MM.1S (cell line): ENCODE measurements around the gene DUSP10.

Experiments
- DNase-seq: peaks from one replicate; pipeline ENCODE4 v3.0.0-alpha.2; 2015
- H2AFZ ChIP-seq: fragments of 300-600 bp; sonication (generic); 2 replicates; pipeline ENCODE4 v1.6.0; 2016; ENCODE audit warnings: antibody characterized with exemption, low read length
- H3F3A ChIP-seq: fragments of 300-600 bp; sonication (generic); 2 replicates; pipeline ENCODE4 v1.6.1; 2016; ENCODE audit warnings: mild to moderate bottlenecking, antibody characterized with exemption, low read length, moderate library complexity, mixed read lengths; ENCODE audit not compliant: insufficient read depth
- H3K27ac ChIP-seq: fragments of 300-600 bp; sonication (generic); 2 replicates; pipeline ENCODE4 v1.5.1; 2016; ENCODE audit warnings: mild to moderate bottlenecking, low read length
- H3K27me3 ChIP-seq: fragments of 300-600 bp; sonication (generic); replicated peaks from 2 replicates; pipeline ENCODE4 v1.6.0; 2016; ENCODE audit warnings: low read length; ENCODE audit not compliant: insufficient read depth
- H3K36me3 ChIP-seq: fragments of 300-600 bp; sonication (generic); replicated peaks from 2 replicates; pipeline ENCODE4 v1.6.1; 2016; ENCODE audit warnings: mild to moderate bottlenecking, low read length, mixed read lengths; ENCODE audit not compliant: insufficient read depth
- H3K4me1 ChIP-seq: fragments of 300-600 bp; sonication (generic); 2 replicates; pipeline ENCODE4 v1.6.1; 2016; ENCODE audit warnings: low read length, mixed read lengths
- H3K4me2 ChIP-seq: fragments of 300-600 bp; sonication (generic); 2 replicates; pipeline ENCODE4 v1.6.0; 2016; ENCODE audit warnings: low read depth, low read length
- H3K4me3 ChIP-seq: fragments of 300-600 bp; sonication (generic); 2 replicates; pipeline ENCODE4 v1.5.1; 2016; ENCODE audit warnings: low read length, mixed read lengths
- H3K79me2 ChIP-seq: fragments of 300-600 bp; sonication (generic); 2 replicates; pipeline ENCODE4 v1.6.1; 2016; ENCODE audit warnings: mixed run types, low read length, mixed read lengths
- H3K9ac ChIP-seq: fragments of 300-600 bp; sonication (generic); 2 replicates; pipeline ENCODE4 v1.6.1; 2016; ENCODE audit warnings: low read length, mixed read lengths
- H3K9me2 ChIP-seq: fragments of 300-600 bp; sonication (generic); replicated peaks from 2 replicates; pipeline ENCODE4 v1.6.1; 2016; ENCODE audit warnings: mild to moderate bottlenecking, low read length, mixed read lengths; ENCODE audit not compliant: insufficient read depth
- H3K9me3 ChIP-seq: fragments of 300-600 bp; sonication (generic); replicated peaks from 2 replicates; pipeline ENCODE4 v1.6.1; 2016; ENCODE audit warnings: mild to moderate bottlenecking, low read length, mixed read lengths; ENCODE audit not compliant: insufficient read depth
- H4K20me1 ChIP-seq: fragments of 300-600 bp; sonication (generic); 2 replicates; pipeline ENCODE4 v1.6.1; 2016; ENCODE audit warnings: mild to moderate bottlenecking, low read length, moderate library complexity, mixed read lengths; ENCODE audit not compliant: insufficient read depth
- CTCF ChIP-seq: fragments of 300-600 bp; sonication (generic); IDR thresholded peaks from 2 replicates; pipeline ENCODE4 v1.5.1; 2016; ENCODE audit warnings: antibody characterized with exemption, low read length, mixed read lengths
- EZH2 ChIP-seq: fragments of 300-600 bp; sonication (generic); optimal IDR thresholded peaks from 2 replicates; pipeline ENCODE3; 2017; ENCODE audit warnings: low read depth, mild to moderate bottlenecking, antibody characterized with exemption, low read length, mixed read lengths
- EZH2phosphoT487 ChIP-seq: fragments of 300-600 bp; sonication (generic); IDR thresholded peaks from 2 replicates; pipeline ENCODE4 v1.6.1; 2018; ENCODE audit warnings: antibody characterized with exemption, low read length

DUSP10 gene

GRCh38 chr1:221667504-221667903 lies 74.4 kb downstream of the DUSP10 start:
- Histone ChIP-seq H3K36me3 (no peaks in the 10 kb centered on the region), H3K4me2 (no peak overlapping the region), H3K9me2 (no peaks in the 10 kb centered on the region), H3K9me3 (no peaks in the 10 kb centered on the region), H3K79me2 (no peaks in the 10 kb centered on the region), H3K4me3 (no peak overlapping the region), H3K4me1 (no peaks in the 10 kb centered on the region), H2AFZ (no peak overlapping the region), H3K9ac (no peak overlapping the region), H3K27ac (no peak overlapping the region), H3K27me3 (no peaks in the 10 kb centered on the region), H3F3A (no peaks in the 10 kb centered on the region), H4K20me1 (no peaks in the 10 kb centered on the region)
- DNase-seq: no peak
- TF ChIP-seq EZH2phosphoT487 (no peak), EZH2 (no peak), CTCF (no peak)

- Histone ChIP-seq H3K27ac (no peak overlapping the region), H3K4me3 (no peak overlapping the region), H3K4me2 (no peak overlapping the region), H3K9me2 (no peaks in the 10 kb centered on the region), H2AFZ (no peak overlapping the region), H3K36me3 (no peaks in the 10 kb centered on the region), H3F3A (no peaks in the 10 kb centered on the region), H3K9me3 (no peaks in the 10 kb centered on the region), H3K4me1 (no peaks in the 10 kb centered on the region), H4K20me1 (no peaks in the 10 kb centered on the region), H3K27me3 (no peaks in the 10 kb centered on the region), H3K9ac (no peak overlapping the region), H3K79me2 (no peaks in the 10 kb centered on the region)
- DNase-seq: no peak
- TF ChIP-seq EZH2 (no peak), EZH2phosphoT487 (no peak), CTCF (no peak)
Measured at GRCh38 chr1:221664253-221664652, 77.6 kb downstream of the DUSP10 start.

- no peak overlapping the region for H2AFZ ChIP-seq
- H4K20me1 ChIP-seq: no peaks in the 10 kb centered on the region
- no peaks in the 10 kb centered on the region for H3K9me3 ChIP-seq
- H3K4me3 ChIP-seq: no peak overlapping the region
- no peak overlapping the region for H3K4me2 ChIP-seq
- no peaks in the 10 kb centered on the region for H3K36me3 ChIP-seq
- no peaks in the 10 kb centered on the region for H3K27me3 ChIP-seq
- no peaks in the 10 kb centered on the region for H3K9me2 ChIP-seq
- no peak for TF ChIP-seq EZH2phosphoT487
- no peak for TF ChIP-seq CTCF
- no peak for TF ChIP-seq EZH2
- H3K27ac ChIP-seq: no peak overlapping the region
- H3F3A ChIP-seq: no peaks in the 10 kb centered on the region
- H3K9ac ChIP-seq: no peak overlapping the region
- no peaks in the 10 kb centered on the region for H3K4me1 ChIP-seq
- H3K79me2 ChIP-seq: no peaks in the 10 kb centered on the region
- DNase-seq: no peak
Measured at GRCh38 chr1:221663321-221663720, 78.6 kb downstream of the DUSP10 start.
